LNCAP (cell line): ENCODE data around the gene TDRD10.

Experiments used
- TF ChIP-seq, protein P1 (sequence below): fragments of 450-650 bp; IDR thresholded peaks from 2 replicates; pipeline ENCODE4 v1.5.1; 2017; ENCODE audit warnings: mild to moderate bottlenecking

The TDRD10 gene

DNA sequence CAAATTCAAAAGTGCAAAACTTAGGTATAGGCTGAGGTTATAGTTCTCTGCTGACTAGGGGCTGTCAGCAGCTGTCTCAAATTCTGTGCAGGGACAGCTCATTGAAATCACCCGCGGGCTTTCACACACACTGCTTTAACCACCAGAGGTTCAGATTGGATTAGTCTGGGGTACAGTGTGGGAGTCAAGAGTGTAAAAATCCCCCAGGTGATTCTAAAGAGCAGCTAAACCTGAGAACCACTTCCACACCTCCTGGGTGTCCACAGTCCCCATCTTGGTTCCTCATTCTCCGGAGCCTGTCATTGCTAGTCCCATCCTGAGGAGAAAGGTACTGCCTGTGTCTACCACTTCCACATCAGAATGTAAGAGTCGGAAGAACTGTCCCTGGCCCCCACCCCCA is 9.9 kb upstream of the TDRD10 start:
- TF ChIP-seq, protein P1, sequence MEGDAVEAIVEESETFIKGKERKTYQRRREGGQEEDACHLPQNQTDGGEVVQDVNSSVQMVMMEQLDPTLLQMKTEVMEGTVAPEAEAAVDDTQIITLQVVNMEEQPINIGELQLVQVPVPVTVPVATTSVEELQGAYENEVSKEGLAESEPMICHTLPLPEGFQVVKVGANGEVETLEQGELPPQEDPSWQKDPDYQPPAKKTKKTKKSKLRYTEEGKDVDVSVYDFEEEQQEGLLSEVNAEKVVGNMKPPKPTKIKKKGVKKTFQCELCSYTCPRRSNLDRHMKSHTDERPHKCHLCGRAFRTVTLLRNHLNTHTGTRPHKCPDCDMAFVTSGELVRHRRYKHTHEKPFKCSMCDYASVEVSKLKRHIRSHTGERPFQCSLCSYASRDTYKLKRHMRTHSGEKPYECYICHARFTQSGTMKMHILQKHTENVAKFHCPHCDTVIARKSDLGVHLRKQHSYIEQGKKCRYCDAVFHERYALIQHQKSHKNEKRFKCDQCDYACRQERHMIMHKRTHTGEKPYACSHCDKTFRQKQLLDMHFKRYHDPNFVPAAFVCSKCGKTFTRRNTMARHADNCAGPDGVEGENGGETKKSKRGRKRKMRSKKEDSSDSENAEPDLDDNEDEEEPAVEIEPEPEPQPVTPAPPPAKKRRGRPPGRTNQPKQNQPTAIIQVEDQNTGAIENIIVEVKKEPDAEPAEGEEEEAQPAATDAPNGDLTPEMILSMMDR, result no peak

DNA sequence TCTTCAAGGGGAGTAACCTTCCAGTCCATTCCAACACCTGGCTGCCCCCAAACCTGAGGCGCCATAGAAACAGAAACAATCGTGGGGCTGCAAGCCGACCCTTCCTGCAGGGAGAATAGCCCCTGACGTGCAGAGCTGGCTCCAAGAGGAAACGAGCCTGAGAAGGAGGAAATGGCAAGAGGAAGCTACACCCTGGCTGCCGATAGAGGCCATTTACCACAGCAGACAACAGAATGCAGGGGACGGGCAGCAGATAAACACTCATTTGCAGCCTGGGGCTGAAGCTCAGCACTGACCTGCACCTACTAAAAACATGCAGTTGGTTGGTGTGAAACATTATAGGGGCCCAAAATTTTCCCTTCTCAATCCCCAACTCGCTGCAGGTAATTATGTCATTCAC is 8.7 kb upstream of the TDRD10 start:
- TF ChIP-seq, protein P1, result no peak

DNA sequence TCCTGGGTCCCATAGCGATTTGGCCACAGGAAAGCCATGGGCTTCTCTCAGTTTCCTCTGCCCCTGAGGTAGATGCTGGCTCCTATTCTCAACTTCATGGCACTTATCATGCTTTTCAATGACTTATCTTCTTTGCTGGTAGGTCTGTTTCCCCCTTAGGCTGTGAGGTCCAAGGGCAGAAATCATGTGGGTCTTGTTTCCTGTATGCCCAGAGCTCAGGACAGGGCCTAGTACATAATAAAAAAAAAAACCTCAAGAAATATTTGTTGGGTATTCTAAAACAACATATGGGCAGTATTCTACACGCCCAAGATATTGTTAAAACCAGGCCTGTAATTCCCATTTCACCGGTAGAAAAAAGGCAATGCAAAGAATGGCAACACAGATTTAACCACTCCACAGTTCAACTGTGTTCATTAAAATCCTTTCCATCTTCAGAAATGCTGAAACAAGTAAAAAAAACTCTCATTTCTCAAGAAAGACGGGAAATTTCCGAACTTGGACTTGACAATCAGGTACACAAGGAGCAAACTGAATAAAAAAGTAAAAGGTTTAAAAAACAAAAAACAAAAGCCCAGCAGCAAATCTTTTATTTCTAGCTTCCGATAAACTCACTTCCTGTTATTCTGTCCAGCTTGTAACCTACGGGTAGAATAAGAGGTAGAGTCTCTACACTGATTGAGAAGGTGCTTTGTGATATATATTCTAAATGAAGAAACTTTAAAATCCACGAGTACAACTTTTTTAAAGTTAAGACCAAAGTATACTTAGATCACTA is 6.3 kb upstream of the TDRD10 start:
- TF ChIP-seq, protein P1, result no peak

DNA sequence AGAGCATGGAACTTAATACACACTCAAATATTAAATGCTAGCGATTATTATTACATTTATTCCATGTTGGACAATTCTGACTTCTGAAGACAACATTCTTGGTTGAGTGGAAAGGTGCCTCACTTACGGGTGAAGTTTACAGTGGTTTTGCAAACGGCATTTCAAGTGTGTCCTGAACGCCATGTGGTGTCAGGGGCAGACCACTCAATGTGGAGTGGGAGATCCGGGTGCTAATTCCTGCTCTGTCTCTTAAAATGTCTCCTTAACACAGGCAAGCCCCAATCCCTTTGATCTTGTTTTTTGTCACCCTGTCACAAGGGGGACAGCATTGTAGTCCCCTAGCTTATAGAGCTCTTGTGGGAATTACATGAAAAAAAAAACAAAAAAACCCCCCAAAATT is 5.6 kb upstream of the TDRD10 start:
- TF ChIP-seq, protein P1, result no peak

DNA sequence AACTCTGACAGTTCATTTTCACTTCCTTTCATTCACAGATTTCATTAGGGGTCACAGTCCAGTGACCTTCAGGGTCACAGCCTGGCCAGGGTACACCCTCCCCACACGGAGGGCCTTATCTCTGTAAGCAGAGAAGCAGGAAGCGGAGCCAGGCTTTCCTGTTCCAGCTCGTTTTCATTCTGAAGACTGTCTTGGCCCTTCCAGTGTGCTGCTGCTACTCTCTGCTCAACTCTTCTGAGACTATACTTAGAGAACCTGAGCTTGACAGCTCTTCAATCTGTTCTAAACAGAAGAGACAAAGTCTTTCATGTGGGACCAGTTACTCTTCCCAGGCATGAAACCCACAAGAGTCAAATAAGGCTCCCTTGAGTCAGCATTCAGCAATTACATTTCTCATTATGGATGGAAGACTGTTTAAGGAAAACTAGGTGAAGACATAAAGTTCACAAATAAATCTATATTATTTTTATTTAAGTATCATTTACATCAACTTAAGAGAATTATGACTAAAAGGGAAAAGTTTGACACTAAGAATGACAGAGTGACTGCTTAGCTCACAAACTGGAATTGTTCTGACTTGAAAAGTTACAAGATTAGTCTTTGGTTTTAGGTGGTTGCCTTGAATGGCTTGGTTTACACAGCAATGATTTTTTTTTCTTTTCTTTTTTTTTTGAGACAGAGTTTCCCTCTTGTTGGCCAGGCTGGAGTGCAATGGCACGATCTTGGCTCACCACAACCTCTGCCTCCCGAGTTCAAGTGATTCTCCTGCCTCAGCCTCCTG is 4.8 kb upstream of the TDRD10 start:
- TF ChIP-seq, protein P1, result no peak

DNA sequence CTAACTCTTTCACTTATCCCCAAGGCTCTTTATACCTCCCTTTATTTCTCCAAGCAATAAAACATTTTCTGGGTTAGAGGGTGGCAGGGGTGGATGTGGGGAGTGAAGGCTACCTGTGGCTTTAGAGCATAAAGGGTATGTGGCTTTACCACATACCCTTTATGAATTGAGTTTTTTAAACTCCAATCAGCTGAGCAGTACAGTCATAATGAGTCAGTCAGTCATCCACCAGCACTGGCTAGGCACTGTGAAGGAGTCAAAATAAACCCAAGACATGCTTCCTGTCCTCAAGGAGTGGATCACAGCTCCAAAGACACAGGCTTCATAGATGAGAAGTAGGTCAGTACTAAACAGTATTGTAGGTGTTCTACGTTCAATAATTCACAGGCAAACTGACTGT is 2.6 kb upstream of the TDRD10 start:
- TF ChIP-seq, protein P1, result no peak

DNA sequence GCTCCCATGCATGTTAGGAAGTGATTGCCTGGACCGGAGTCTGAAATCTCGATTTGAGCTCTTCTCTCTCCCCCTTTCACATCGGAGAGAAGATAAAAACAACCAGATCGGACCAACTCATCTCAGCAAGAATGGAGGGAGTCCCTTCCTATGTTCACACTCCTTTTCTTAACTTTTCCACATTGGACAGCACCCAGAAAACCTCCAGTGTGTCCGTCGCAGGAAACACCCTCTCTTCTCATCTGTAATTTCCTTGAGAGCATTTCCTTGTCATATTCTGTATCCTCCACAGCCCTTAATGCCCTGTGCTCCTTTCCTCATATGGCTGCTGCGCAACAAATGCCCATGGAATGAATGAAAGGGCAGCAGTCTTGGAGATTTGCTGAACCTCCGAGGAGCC is 1.5 kb upstream of the TDRD10 start:
- TF ChIP-seq, protein P1, result no peak
